GM23338 (cell line): ENCODE measurements around the gene ST6GALNAC6. TPM values are rescaled to one million over a fixed set of nuclear protein-coding genes. Genes with fewer than 3 reads are reported as not detected.

ENCODE experiments used
- ATAC-seq: fragments of 200-7000 bp; cut with Tn5 transposase; 3 replicates; pipeline ENCODE4 v1.9.1; 2020
- DNase-seq: peaks from one replicate; pipeline ENCODE4 v3.0.0-alpha.2; 2015; ENCODE audit warnings: low spot score
- H2AFZ ChIP-seq: fragments of 200-600 bp; sonication (generic); 2 replicates; pipeline ENCODE4 v1.8.0; 2016; ENCODE audit warnings: antibody characterized with exemption, mild to moderate bottlenecking, moderate library complexity
- H3F3A ChIP-seq: fragments of 200-600 bp; sonication (generic); replicated peaks from 2 replicates; pipeline ENCODE4 v1.8.0; 2017; ENCODE audit warnings: antibody characterized with exemption, mixed run types, low read depth
- H3K27ac ChIP-seq: fragments of 200-600 bp; sonication (generic); 2 replicates; pipeline ENCODE4 v1.6.1; 2016; ENCODE audit warnings: low read depth
- H3K27me3 ChIP-seq: fragments of 200-600 bp; sonication (generic); 2 replicates; pipeline ENCODE4 v1.8.0; 2016; ENCODE audit warnings: mild to moderate bottlenecking, mixed run types, moderate library complexity; ENCODE audit not compliant: insufficient read depth
- H3K36me3 ChIP-seq: fragments of 200-600 bp; sonication (generic); 2 replicates; pipeline ENCODE4 v1.8.0; 2016; ENCODE audit warnings: mild to moderate bottlenecking; ENCODE audit not compliant: insufficient read depth
- H3K4me1 ChIP-seq: fragments of 200-600 bp; sonication (generic); 2 replicates; pipeline ENCODE4 v1.8.0; 2016; ENCODE audit warnings: mild to moderate bottlenecking, moderate library complexity; ENCODE audit not compliant: insufficient read depth
- H3K4me2 ChIP-seq: fragments of 200-600 bp; sonication (generic); 2 replicates; pipeline ENCODE4 v1.7.1; 2017; ENCODE audit warnings: mixed run types
- H3K4me3 ChIP-seq: fragments of 200-600 bp; sonication (generic); 2 replicates; pipeline ENCODE4 v1.6.1; 2016; ENCODE audit warnings: mixed run types
- H3K79me2 ChIP-seq: fragments of 200-600 bp; sonication (generic); replicated peaks from 2 replicates; pipeline ENCODE4 v1.8.0; 2017; ENCODE audit warnings: mild to moderate bottlenecking; ENCODE audit not compliant: insufficient read depth
- H3K9me2 ChIP-seq: fragments of 200-600 bp; sonication (generic); 2 replicates; pipeline ENCODE4 v1.8.0; 2017; ENCODE audit not compliant: insufficient read depth
- H4K20me1 ChIP-seq: fragments of 200-600 bp; sonication (generic); replicated peaks from 2 replicates; pipeline ENCODE4 v1.8.0; 2017; ENCODE audit warnings: mild to moderate bottlenecking; ENCODE audit not compliant: insufficient read depth
- H3K27ac Mint-ChIP-seq: 2 replicates; pipeline ENCODE4 v1.8.0; 2020; ENCODE audit warnings: inconsistent platforms, mild to moderate bottlenecking, moderate library complexity, mixed read lengths
- H3K27me3 Mint-ChIP-seq: 3 replicates; pipeline ENCODE4 v1.8.0; 2022; ENCODE audit warnings: low read depth, mild to moderate bottlenecking, moderate library complexity, mixed read lengths, inconsistent platforms; ENCODE audit not compliant: insufficient read depth, poor library complexity
- H3K36me3 Mint-ChIP-seq: 3 replicates; pipeline ENCODE4 v1.8.0; 2021; ENCODE audit warnings: low read depth, mild to moderate bottlenecking, inconsistent platforms, moderate library complexity, mixed read lengths
- H3K4me1 Mint-ChIP-seq: 3 replicates; pipeline ENCODE4 v1.8.0; 2020; ENCODE audit warnings: mild to moderate bottlenecking, inconsistent platforms, mixed read lengths
- H3K4me3 Mint-ChIP-seq: 3 replicates; pipeline ENCODE4 v1.8.0; 2021; ENCODE audit warnings: moderate library complexity, mild to moderate bottlenecking, inconsistent platforms, mixed read lengths
- H3K9me3 Mint-ChIP-seq: 3 replicates; pipeline ENCODE4 v1.8.0; 2020; ENCODE audit warnings: moderate library complexity, mild to moderate bottlenecking, inconsistent platforms, mixed read lengths
- CTCF ChIP-seq, 2 experiments: fragments of 200-600 bp in 1 of 2; sonication (generic) in 1 of 2; conservative IDR thresholded peaks; 2 replicates each; pipeline versions ENCODE4 v1.5.1 to v1.6.1; 2016 to 2017; ENCODE audit warnings: antibody characterized with exemption in 2 of 2, low read depth in 2 of 2, mild to moderate bottlenecking in 2 of 2, moderate library complexity in 1 of 2
- ETS1 ChIP-seq: IDR thresholded peaks from 2 replicates; pipeline ENCODE4 v1.6.1; 2016; ENCODE audit warnings: antibody characterized with exemption
- EZH2 ChIP-seq: fragments of 200-600 bp; sonication (generic); IDR thresholded peaks from one replicate; pipeline ENCODE4 v1.8.0; 2017; ENCODE audit warnings: antibody characterized with exemption, mild to moderate bottlenecking, low read depth; ENCODE audit not compliant: unreplicated experiment
- EZH2phosphoT487 ChIP-seq: fragments of 200-600 bp; sonication (generic); IDR thresholded peaks from one replicate; pipeline ENCODE4 v1.8.1; 2018; ENCODE audit warnings: antibody characterized with exemption; ENCODE audit not compliant: unreplicated experiment
- JUNB ChIP-seq: IDR thresholded peaks from one replicate; pipeline ENCODE4 v1.6.1; 2016; ENCODE audit warnings: antibody characterized with exemption; ENCODE audit not compliant: unreplicated experiment
- NANOG ChIP-seq: IDR thresholded peaks from 2 replicates; pipeline ENCODE4 v1.6.1; 2016; ENCODE audit warnings: antibody characterized with exemption, borderline replicate concordance
- POLR2AphosphoS5 ChIP-seq: IDR thresholded peaks from 2 replicates; pipeline ENCODE4 v1.6.1; 2016; ENCODE audit warnings: antibody characterized with exemption, low read depth
- STAT1 ChIP-seq: IDR thresholded peaks from one replicate; pipeline ENCODE4 v1.6.1; 2016; ENCODE audit warnings: antibody characterized with exemption; ENCODE audit not compliant: unreplicated experiment
- ZNF114 ChIP-seq: fragments of 250-450 bp; sonication (Bioruptor Pico); IDR thresholded peaks from 2 replicates; pipeline ENCODE4 v1.5.0; 2020; ENCODE audit warnings: mild to moderate bottlenecking, moderate library complexity
- ZNF331 ChIP-seq: fragments of 250-450 bp; sonication (Bioruptor Pico); IDR thresholded peaks from 2 replicates; pipeline ENCODE4 v1.5.0; 2020; ENCODE audit warnings: low read depth, mild to moderate bottlenecking, moderate library complexity
- polyA plus RNA-seq: library from polyadenylated mRNA; unstranded; fragments of >200 nt; fragmentation: Nextera tagmentation; extraction: Ambion mirVana; gene quantifications from 2 replicates; pipeline ENCODE4 v1.2.1, GENCODE V29; 2016
- total RNA-seq: library from RNA; depleted of rRNA; stranded (reverse); fragments of >200 nt; shearing (Covaris generic); gene quantifications from 2 replicates; pipeline ENCODE4 v1.2.3, GENCODE V29; 2014
- TF ChIP-seq, protein P1 (sequence below): fragments of 250-450 bp; sonication (Bioruptor Pico); IDR thresholded peaks from 2 replicates; pipeline ENCODE4 v1.5.0; 2020; ENCODE audit warnings: mild to moderate bottlenecking, moderate library complexity

Gene ST6GALNAC6
- total and polyA plus RNA-seq, 2 experiments from 2014 or later: 20.7 to 39.2 TPM

- TF ChIP-seq CTCF (conservative IDR thresholded peaks at IDR 0.05; ENCODE audit: low read depth in 2 of 2) (no peak), NANOG (no peak), POLR2AphosphoS5 (no peak), JUNB (no peak), ETS1 (no peak)
These were observed 60.9 kb downstream of the ST6GALNAC6 start (continued) for GRCh38 chr9:127838375-127839078.

- H3F3A ChIP-seq: no peaks in the 10 kb centered on the region
- no peaks in the 10 kb centered on the region for H3K9me2 ChIP-seq
- no peaks in the 10 kb centered on the region for H3K4me1 ChIP-seq
- H3K36me3 ChIP-seq: no peaks in the 10 kb centered on the region
- H4K20me1 ChIP-seq: no peaks in the 10 kb centered on the region
- Mint-ChIP-seq H3K9me3 (no peaks in the 10 kb centered on the region), H3K4me3 (no peak overlapping the region), H3K27ac (no peak overlapping the region), H3K27me3 (peaks cover 3% of the 10 kb centered on the region), H3K36me3 (no peaks in the 10 kb centered on the region), H3K4me1 (peaks cover 9% of the 10 kb centered on the region)
- no peak overlapping the region for H3K27ac ChIP-seq
- no peak overlapping the region for H3K4me2 ChIP-seq
- no peak overlapping the region for H2AFZ ChIP-seq
- DNase-seq: no peak
- no peak overlapping the region for H3K4me3 ChIP-seq
- TF ChIP-seq, protein P1, sequence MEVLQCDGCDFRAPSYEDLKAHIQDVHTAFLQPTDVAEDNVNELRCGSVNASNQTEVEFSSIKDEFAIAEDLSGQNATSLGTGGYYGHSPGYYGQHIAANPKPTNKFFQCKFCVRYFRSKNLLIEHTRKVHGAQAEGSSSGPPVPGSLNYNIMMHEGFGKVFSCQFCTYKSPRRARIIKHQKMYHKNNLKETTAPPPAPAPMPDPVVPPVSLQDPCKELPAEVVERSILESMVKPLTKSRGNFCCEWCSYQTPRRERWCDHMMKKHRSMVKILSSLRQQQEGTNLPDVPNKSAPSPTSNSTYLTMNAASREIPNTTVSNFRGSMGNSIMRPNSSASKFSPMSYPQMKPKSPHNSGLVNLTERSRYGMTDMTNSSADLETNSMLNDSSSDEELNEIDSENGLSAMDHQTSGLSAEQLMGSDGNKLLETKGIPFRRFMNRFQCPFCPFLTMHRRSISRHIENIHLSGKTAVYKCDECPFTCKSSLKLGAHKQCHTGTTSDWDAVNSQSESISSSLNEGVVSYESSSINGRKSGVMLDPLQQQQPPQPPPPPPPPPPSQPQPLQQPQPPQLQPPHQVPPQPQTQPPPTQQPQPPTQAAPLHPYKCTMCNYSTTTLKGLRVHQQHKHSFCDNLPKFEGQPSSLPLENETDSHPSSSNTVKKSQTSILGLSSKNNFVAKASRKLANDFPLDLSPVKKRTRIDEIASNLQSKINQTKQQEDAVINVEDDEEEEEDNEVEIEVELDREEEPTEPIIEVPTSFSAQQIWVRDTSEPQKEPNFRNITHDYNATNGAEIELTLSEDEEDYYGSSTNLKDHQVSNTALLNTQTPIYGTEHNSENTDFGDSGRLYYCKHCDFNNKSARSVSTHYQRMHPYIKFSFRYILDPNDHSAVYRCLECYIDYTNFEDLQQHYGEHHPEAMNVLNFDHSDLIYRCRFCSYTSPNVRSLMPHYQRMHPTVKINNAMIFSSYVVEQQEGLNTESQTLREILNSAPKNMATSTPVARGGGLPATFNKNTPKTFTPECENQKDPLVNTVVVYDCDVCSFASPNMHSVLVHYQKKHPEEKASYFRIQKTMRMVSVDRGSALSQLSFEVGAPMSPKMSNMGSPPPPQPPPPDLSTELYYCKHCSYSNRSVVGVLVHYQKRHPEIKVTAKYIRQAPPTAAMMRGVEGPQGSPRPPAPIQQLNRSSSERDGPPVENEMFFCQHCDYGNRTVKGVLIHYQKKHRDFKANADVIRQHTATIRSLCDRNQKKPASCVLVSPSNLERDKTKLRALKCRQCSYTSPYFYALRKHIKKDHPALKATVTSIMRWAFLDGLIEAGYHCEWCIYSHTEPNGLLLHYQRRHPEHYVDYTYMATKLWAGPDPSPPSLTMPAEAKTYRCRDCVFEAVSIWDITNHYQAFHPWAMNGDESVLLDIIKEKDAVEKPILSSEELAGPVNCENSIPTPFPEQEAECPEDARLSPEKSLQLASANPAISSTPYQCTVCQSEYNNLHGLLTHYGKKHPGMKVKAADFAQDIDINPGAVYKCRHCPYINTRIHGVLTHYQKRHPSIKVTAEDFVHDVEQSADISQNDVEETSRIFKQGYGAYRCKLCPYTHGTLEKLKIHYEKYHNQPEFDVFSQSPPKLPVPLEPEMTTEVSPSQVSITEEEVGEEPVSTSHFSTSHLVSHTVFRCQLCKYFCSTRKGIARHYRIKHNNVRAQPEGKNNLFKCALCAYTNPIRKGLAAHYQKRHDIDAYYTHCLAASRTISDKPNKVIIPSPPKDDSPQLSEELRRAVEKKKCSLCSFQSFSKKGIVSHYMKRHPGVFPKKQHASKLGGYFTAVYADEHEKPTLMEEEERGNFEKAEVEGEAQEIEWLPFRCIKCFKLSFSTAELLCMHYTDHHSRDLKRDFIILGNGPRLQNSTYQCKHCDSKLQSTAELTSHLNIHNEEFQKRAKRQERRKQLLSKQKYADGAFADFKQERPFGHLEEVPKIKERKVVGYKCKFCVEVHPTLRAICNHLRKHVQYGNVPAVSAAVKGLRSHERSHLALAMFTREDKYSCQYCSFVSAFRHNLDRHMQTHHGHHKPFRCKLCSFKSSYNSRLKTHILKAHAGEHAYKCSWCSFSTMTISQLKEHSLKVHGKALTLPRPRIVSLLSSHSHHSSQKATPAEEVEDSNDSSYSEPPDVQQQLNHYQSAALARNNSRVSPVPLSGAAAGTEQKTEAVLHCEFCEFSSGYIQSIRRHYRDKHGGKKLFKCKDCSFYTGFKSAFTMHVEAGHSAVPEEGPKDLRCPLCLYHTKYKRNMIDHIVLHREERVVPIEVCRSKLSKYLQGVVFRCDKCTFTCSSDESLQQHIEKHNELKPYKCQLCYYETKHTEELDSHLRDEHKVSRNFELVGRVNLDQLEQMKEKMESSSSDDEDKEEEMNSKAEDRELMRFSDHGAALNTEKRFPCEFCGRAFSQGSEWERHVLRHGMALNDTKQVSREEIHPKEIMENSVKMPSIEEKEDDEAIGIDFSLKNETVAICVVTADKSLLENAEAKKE (CRISPR knock-in tag): no peak
- TF ChIP-seq STAT1: no peak
- TF ChIP-seq ETS1: no peak
- no peak for TF ChIP-seq NANOG
- TF ChIP-seq POLR2AphosphoS5: no peak
- TF ChIP-seq JUNB: no peak
- no peak for TF ChIP-seq EZH2phosphoT487
- no peak for TF ChIP-seq CTCF (conservative IDR thresholded peaks at IDR 0.05; ENCODE audit: low read depth in 2 of 2)
- no peak for TF ChIP-seq EZH2
- no peak for TF ChIP-seq ZNF114 (CRISPR knock-in tag)
- no peak for TF ChIP-seq ZNF331 (CRISPR knock-in tag)
- no peaks in the 10 kb centered on the region for H3K27me3 ChIP-seq
- no peaks in the 10 kb centered on the region for H3K79me2 ChIP-seq
- ATAC-seq: no peak
These were observed 62.1 kb downstream of the ST6GALNAC6 start for GRCh38 chr9:127837346-127837745.
